Measurements from ENCODE around the gene ACP1.

GRCh38 chr2:262117-262516 is 2.6 kb upstream of the ACP1 start:
- no peak for TF ChIP-seq RAD51 (IDR thresholded peaks at IDR 0.05)
- TF ChIP-seq, protein P1, sequence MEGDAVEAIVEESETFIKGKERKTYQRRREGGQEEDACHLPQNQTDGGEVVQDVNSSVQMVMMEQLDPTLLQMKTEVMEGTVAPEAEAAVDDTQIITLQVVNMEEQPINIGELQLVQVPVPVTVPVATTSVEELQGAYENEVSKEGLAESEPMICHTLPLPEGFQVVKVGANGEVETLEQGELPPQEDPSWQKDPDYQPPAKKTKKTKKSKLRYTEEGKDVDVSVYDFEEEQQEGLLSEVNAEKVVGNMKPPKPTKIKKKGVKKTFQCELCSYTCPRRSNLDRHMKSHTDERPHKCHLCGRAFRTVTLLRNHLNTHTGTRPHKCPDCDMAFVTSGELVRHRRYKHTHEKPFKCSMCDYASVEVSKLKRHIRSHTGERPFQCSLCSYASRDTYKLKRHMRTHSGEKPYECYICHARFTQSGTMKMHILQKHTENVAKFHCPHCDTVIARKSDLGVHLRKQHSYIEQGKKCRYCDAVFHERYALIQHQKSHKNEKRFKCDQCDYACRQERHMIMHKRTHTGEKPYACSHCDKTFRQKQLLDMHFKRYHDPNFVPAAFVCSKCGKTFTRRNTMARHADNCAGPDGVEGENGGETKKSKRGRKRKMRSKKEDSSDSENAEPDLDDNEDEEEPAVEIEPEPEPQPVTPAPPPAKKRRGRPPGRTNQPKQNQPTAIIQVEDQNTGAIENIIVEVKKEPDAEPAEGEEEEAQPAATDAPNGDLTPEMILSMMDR (IDR thresholded peaks at IDR 0.05 in 2 of 3, conservative IDR thresholded peaks at IDR 0.05 in 1 of 3; ENCODE audit: control insufficient read depth in 2 of 3, extremely low read depth in 1 of 3, insufficient read depth in 1 of 3, low read depth in 3 of 3, low read length in 3 of 3), result no peak
- no peak for TF ChIP-seq POU2F2 (IDR thresholded peaks at IDR 0.05; ENCODE audit: borderline replicate concordance, low read depth, low read length)
- TF ChIP-seq NBN (IDR thresholded peaks at IDR 0.05), result no peak
- TF ChIP-seq MYC (IDR thresholded peaks at IDR 0.05; ENCODE audit: insufficient read depth, insufficient read length, insufficient replicate concordance, low read length, severe bottlenecking), result no peak
- TF ChIP-seq TCF12 (IDR thresholded peaks at IDR 0.05; ENCODE audit: low read depth, low read length), result no peak
